Measurements from ENCODE around the gene SLC43A1.
"Not testable (repeated sequence)": the region's sequence is repeated elsewhere in the genome, so short reads cannot be mapped to it uniquely, and the experiment has no call there.

SLC43A1 gene

DNA sequence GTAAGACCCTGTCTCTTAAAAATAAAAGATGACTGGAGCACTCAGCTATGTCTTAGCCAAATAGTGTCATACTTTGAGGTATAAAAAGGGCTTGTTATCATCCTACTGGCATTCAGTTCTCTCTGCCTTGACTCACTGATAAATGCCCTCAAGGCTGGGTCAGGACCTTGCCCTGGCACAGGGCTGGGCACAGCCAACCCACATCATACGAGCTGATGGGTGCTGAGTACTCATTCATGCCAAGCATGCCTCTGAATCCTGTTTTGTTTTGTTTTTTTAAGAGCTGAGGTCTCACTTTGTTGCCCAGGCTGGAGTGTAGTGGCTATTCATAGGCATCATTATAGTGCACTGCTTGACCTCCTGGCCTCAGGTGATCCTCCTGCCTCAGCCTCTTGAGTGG, 23.8 kb upstream of the SLC43A1 start:
- no peak overlapping the region for H4K8ac ChIP-seq (ENCODE audit: low read depth, low read length)
- no peak overlapping the region for H2BK120ac ChIP-seq (ENCODE audit: insufficient read depth, low read length, poor library complexity)
- no peaks in the 10 kb centered on the region for H3K79me1 ChIP-seq (ENCODE audit: low read length)
- no peak overlapping the region for H4K12ac ChIP-seq (ENCODE audit: low read depth, low read length)
- no peak overlapping the region for H3K4me2 ChIP-seq (ENCODE audit: low read length)
- no peak overlapping the region for H3K4me3 ChIP-seq (ENCODE audit: low read depth, low read length)
- H2BK12ac ChIP-seq (ENCODE audit: low read length), result no peak overlapping the region
- no peak overlapping the region for H3K14ac ChIP-seq (ENCODE audit: low read length)
- no peaks in the 10 kb centered on the region for H3K79me2 ChIP-seq (ENCODE audit: control insufficient read depth, insufficient read depth, low read length, poor library complexity)
- no peaks in the 10 kb centered on the region for H3K9me3 ChIP-seq (ENCODE audit: insufficient read depth, low read depth, low read length)
- no peak overlapping the region for H3K18ac ChIP-seq (ENCODE audit: low read length)
- no peak overlapping the region for H2AK5ac ChIP-seq (ENCODE audit: low read length)
- DNase-seq, result no peak
- no peak overlapping the region for H2AFZ ChIP-seq (ENCODE audit: insufficient read depth, low read length, poor library complexity)
- H2BK5ac ChIP-seq (ENCODE audit: low read depth, low read length, poor library complexity), result no peak overlapping the region
- H3K23ac ChIP-seq (ENCODE audit: low read length), result no peak overlapping the region
- H3K4ac ChIP-seq (ENCODE audit: low read depth, low read length), result no peak overlapping the region
- no peaks in the 10 kb centered on the region for H3K27me3 ChIP-seq (ENCODE audit: insufficient read depth, low read length)
- no peak overlapping the region for H3K27ac ChIP-seq (ENCODE audit: low read depth, low read length)
- no CpG with 5 or more reads among the region's 1 CpG for WGBS (ENCODE audit: extremely low coverage, insufficient coverage, insufficient read length)
- H3K36me3 ChIP-seq (ENCODE audit: control insufficient read depth in 1 of 2, insufficient read depth in 2 of 2, low read length in 2 of 2), result no peaks in the 10 kb centered on the region
- H3K4me1 ChIP-seq (ENCODE audit: control insufficient read depth in 1 of 2, insufficient read depth in 2 of 2, low read length in 2 of 2), result peaks cover 8 to 10% of the 10 kb centered on the region in 2 experiments
- no peak overlapping the region for H4K91ac ChIP-seq (ENCODE audit: low read depth, low read length)
- H3K9ac ChIP-seq (ENCODE audit: low read length), result no peak overlapping the region

DNA sequence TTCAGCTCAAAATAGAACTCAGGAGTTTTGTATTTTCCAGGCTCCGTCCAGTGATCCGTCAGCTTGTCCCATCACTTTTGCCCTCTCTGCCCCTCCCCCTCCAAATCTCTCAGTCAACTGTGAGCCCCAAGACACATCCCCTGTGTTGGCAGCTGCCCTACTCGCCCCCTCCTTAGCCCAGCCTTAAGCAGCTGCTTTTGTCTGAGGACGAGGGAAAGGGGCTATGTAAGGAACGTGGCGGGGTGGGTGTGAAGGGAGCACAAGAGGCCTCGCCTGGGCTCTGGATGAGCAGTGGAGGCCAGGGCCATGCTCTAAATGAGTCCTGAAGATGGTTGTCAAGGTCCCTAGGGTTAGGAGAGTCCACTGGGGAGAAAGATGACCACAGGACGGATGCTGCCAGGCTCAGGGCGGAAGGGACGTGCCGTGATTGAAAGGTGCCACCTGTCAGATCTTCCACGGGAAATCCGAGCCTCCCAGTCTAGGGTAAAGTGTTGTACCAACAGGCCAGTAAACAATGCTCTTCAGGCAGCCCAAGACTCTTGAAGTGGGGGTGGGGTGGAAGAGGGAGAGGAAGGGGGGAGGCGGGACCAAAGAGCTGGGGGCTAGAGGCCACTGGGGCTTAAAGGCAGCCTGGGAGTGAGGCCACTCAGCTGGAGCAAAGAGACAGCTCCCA, 21.6 kb upstream of the SLC43A1 start, which contains the start of gene SMTNL1:
TSS of gene SMTNL1 (plus strand) at position 649 of the 673 bp plus-strand sequence. CDS start 5,048 bp downstream, outside the sequence.
- no CpG with 5 or more reads among the region's 14 CpGs for WGBS (ENCODE audit: extremely low coverage, insufficient coverage, insufficient read length)
- H3K14ac ChIP-seq (ENCODE audit: low read length), result no peak within 1 kb of the TSS
- H3K27ac ChIP-seq (ENCODE audit: low read depth, low read length), result no peak within 1 kb of the TSS
- H2BK12ac ChIP-seq (ENCODE audit: low read length), result no peak within 1 kb of the TSS
- no peaks in the 10 kb centered on the region for H3K4me1 ChIP-seq (ENCODE audit: control insufficient read depth in 1 of 2, insufficient read depth in 2 of 2, low read length in 2 of 2)
- no peaks in the 10 kb centered on the region for H3K79me1 ChIP-seq (ENCODE audit: low read length)
- H2AK5ac ChIP-seq (ENCODE audit: low read length), result no peak within 1 kb of the TSS
- no peak within 1 kb of the TSS for H2BK5ac ChIP-seq (ENCODE audit: low read depth, low read length, poor library complexity)
- H3K4me2 ChIP-seq (ENCODE audit: low read length), result no peak within 1 kb of the TSS
- DNase-seq, result no peak
- H3K4ac ChIP-seq (ENCODE audit: low read depth, low read length), result no peak within 1 kb of the TSS
- no peak within 1 kb of the TSS for H3K23ac ChIP-seq (ENCODE audit: low read length)
- H4K12ac ChIP-seq (ENCODE audit: low read depth, low read length), result no peak within 1 kb of the TSS
- no peak within 1 kb of the TSS for H4K8ac ChIP-seq (ENCODE audit: low read depth, low read length)
- H3K27me3 ChIP-seq (ENCODE audit: insufficient read depth, low read length), result no peaks in the 10 kb centered on the region
- no peaks in the 10 kb centered on the region for H3K79me2 ChIP-seq (ENCODE audit: control insufficient read depth, insufficient read depth, low read length, poor library complexity)
- H3K9ac ChIP-seq (ENCODE audit: low read length), result no peak within 1 kb of the TSS
- H3K4me3 ChIP-seq (ENCODE audit: low read depth, low read length), result no peak within 1 kb of the TSS
- H3K9me3 ChIP-seq (ENCODE audit: insufficient read depth, low read depth, low read length), result no peaks in the 10 kb centered on the region
- no peak within 1 kb of the TSS for H2AFZ ChIP-seq (ENCODE audit: insufficient read depth, low read length, poor library complexity)
- no peaks in the 10 kb centered on the region for H3K36me3 ChIP-seq (ENCODE audit: control insufficient read depth in 1 of 2, insufficient read depth in 2 of 2, low read length in 2 of 2)
- no peak within 1 kb of the TSS for H3K18ac ChIP-seq (ENCODE audit: low read length)
- no peak within 1 kb of the TSS for H2BK120ac ChIP-seq (ENCODE audit: insufficient read depth, low read length, poor library complexity)
- H4K91ac ChIP-seq (ENCODE audit: low read depth, low read length), result no peak within 1 kb of the TSS

GRCh38 chr11:57534449-57534848, 18.9 kb upstream of the SLC43A1 start:
- H3K4me2 ChIP-seq (ENCODE audit: low read length); H3K4me1 ChIP-seq (ENCODE audit: control insufficient read depth in 1 of 2, insufficient read depth in 2 of 2, low read length in 2 of 2); H3K9me3 ChIP-seq (ENCODE audit: insufficient read depth, low read depth, low read length); H3K27ac ChIP-seq (ENCODE audit: low read depth, low read length); H3K79me1 ChIP-seq (ENCODE audit: low read length); H4K91ac ChIP-seq (ENCODE audit: low read depth, low read length); H2BK120ac ChIP-seq (ENCODE audit: insufficient read depth, low read length, poor library complexity); H3K9ac ChIP-seq (ENCODE audit: low read length); H3K18ac ChIP-seq (ENCODE audit: low read length); H2AK5ac ChIP-seq (ENCODE audit: low read length); H4K12ac ChIP-seq (ENCODE audit: low read depth, low read length); H3K23ac ChIP-seq (ENCODE audit: low read length); H2AFZ ChIP-seq (ENCODE audit: insufficient read depth, low read length, poor library complexity); H3K79me2 ChIP-seq (ENCODE audit: control insufficient read depth, insufficient read depth, low read length, poor library complexity); H3K4me3 ChIP-seq (ENCODE audit: low read depth, low read length); H3K36me3 ChIP-seq (ENCODE audit: control insufficient read depth in 1 of 2, insufficient read depth in 2 of 2, low read length in 2 of 2); H2BK5ac ChIP-seq (ENCODE audit: low read depth, low read length, poor library complexity); H3K27me3 ChIP-seq (ENCODE audit: insufficient read depth, low read length); H2BK12ac ChIP-seq (ENCODE audit: low read length); H4K8ac ChIP-seq (ENCODE audit: low read depth, low read length); H3K4ac ChIP-seq (ENCODE audit: low read depth, low read length); H3K14ac ChIP-seq (ENCODE audit: low read length): not testable (repeated sequence)
- no CpG with 5 or more reads among the region's 7 CpGs for WGBS (ENCODE audit: extremely low coverage, insufficient coverage, insufficient read length)
- peak; percentile 76 to 88 for DNase-seq

- H3K27ac ChIP-seq (ENCODE audit: low read depth, low read length), result no peak within 1 kb of the TSS
- WGBS (ENCODE audit: extremely low coverage, insufficient coverage, insufficient read length), result no CpG with 5 or more reads among the region's 49 CpGs
- peak within 1 kb of the TSS; percentile 5 for H2BK5ac ChIP-seq (ENCODE audit: low read depth, low read length, poor library complexity)
- peak within 1 kb of the TSS; percentile 22 for H3K4ac ChIP-seq (ENCODE audit: low read depth, low read length)
- peak within 1 kb of the TSS; percentile 54 for H3K9ac ChIP-seq (ENCODE audit: low read length)
- H3K18ac ChIP-seq (ENCODE audit: low read length), result no peak within 1 kb of the TSS
- peaks cover 6 to 9% of the 10 kb centered on the region in 2 experiments for H3K4me1 ChIP-seq (ENCODE audit: control insufficient read depth in 1 of 2, insufficient read depth in 2 of 2, low read length in 2 of 2)
- H3K79me2 ChIP-seq (ENCODE audit: control insufficient read depth, insufficient read depth, low read length, poor library complexity), result peaks cover 4% of the 10 kb centered on the region
- peak within 1 kb of the TSS; percentile 42 for H2AFZ ChIP-seq (ENCODE audit: insufficient read depth, low read length, poor library complexity)
- no peaks in the 10 kb centered on the region for H3K9me3 ChIP-seq (ENCODE audit: insufficient read depth, low read depth, low read length)
- peak within 1 kb of the TSS; percentile 89 for H3K4me2 ChIP-seq (ENCODE audit: low read length)
- H2BK12ac ChIP-seq (ENCODE audit: low read length), result no peak within 1 kb of the TSS
- peak; percentile 95 to 97 for DNase-seq
- peaks cover 4 to 7% of the 10 kb centered on the region in 2 experiments for H3K36me3 ChIP-seq (ENCODE audit: control insufficient read depth in 1 of 2, insufficient read depth in 2 of 2, low read length in 2 of 2)
- H4K91ac ChIP-seq (ENCODE audit: low read depth, low read length), result peak within 1 kb of the TSS; percentile 58
- H3K79me1 ChIP-seq (ENCODE audit: low read length), result no peaks in the 10 kb centered on the region
- peak within 1 kb of the TSS; percentile 76 for H3K4me3 ChIP-seq (ENCODE audit: low read depth, low read length)
- H4K12ac ChIP-seq (ENCODE audit: low read depth, low read length), result peak within 1 kb of the TSS; percentile 65
- no peak within 1 kb of the TSS for H3K14ac ChIP-seq (ENCODE audit: low read length)
- no peaks in the 10 kb centered on the region for H3K27me3 ChIP-seq (ENCODE audit: insufficient read depth, low read length)
- H4K8ac ChIP-seq (ENCODE audit: low read depth, low read length), result peak within 1 kb of the TSS; percentile 86
- peak within 1 kb of the TSS; percentile 52 for H2AK5ac ChIP-seq (ENCODE audit: low read length)
- no peak within 1 kb of the TSS for H2BK120ac ChIP-seq (ENCODE audit: insufficient read depth, low read length, poor library complexity)
- no peak within 1 kb of the TSS for H3K23ac ChIP-seq (ENCODE audit: low read length)
Observed at GRCh38 chr11:57530596-57531507, 15.3 kb upstream of the SLC43A1 start, which contains the start of gene TIMM10. TIMM10 (minus strand) TSS chr11:57530754; CDS start chr11:57530189, 565 bp downstream.
